ENCODE measurements around the gene SNAP91.

DNA sequence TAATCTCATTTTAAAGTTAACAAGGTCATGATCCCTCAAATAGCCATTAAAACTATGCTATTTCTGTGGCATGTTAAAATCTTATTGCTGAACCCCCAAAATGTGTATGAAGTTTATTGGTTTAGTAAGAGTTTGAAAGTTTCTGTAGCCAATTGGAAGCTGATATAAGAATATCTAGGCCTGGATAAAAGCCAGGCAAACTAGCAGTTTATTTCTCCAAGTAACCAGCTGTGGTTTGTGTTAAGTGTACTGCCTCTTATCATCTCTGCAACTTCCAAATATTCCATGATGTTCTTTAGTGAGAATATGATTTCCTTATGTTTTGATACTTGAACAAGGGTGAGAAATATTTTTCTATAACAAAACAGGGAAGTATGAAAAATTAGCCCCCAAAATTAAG, 119.8 kb downstream of the SNAP91 start:
- TF ChIP-seq EZH2 (IDR thresholded peaks at IDR 0.05) (no peak), CTCF (IDR thresholded peaks at IDR 0.05) (no peak), EZH2phosphoT487 (IDR thresholded peaks at IDR 0.05) (no peak)

Data from neural progenitor cell (in vitro differentiated cells).